Activated CD4-positive, alpha-beta T cell treated with anti-CD3 and anti-CD28 coated beads, Interleukin-2, amount 50 U/mL, for 16 hours (primary cell): ENCODE measurements around the gene HILPDA.

Source experiments
- DNase-seq: peaks from one replicate; pipeline ENCODE4 v3.0.0-alpha.2; 2020

The HILPDA gene, protein sequence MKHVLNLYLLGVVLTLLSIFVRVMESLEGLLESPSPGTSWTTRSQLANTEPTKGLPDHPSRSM

DNA sequence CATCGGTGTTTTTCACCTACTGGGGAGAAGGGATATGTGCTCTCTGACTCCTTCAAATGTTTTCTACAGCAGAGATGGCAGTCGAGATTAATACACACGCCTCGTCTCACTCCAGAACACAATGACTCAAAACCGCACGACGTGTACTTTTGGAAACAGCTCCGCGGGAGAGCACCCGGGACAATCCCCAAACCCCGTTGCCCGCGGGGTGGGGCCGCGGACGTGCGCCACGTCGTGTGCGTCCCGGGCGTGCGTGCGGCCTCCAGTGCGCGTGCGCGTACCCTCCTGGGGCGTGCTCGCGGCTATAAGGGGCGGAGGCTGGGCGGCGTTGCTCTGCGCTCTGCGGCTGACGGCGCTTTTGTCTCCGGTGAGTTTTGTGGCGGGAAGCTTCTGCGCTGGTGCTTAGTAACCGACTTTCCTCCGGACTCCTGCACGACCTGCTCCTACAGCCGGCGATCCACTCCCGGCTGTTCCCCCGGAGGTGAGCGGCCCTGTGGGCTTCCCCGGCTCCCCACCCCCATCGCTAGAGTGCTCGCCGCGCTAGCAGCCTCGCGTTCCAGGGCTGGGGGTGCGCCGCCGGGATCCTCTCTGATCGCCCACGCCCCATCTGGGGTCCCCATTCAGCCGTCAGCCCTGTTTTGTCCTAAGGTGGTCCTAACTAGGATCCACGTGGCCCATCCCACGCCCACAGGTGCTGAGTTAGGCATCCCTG lies at the start of gene HILPDA:
TSS of gene HILPDA (plus strand) at position 336 of the 712 bp plus-strand sequence. CDS start 1,391 bp downstream, outside the sequence.
- peak; percentile 96 for DNase-seq

DNA sequence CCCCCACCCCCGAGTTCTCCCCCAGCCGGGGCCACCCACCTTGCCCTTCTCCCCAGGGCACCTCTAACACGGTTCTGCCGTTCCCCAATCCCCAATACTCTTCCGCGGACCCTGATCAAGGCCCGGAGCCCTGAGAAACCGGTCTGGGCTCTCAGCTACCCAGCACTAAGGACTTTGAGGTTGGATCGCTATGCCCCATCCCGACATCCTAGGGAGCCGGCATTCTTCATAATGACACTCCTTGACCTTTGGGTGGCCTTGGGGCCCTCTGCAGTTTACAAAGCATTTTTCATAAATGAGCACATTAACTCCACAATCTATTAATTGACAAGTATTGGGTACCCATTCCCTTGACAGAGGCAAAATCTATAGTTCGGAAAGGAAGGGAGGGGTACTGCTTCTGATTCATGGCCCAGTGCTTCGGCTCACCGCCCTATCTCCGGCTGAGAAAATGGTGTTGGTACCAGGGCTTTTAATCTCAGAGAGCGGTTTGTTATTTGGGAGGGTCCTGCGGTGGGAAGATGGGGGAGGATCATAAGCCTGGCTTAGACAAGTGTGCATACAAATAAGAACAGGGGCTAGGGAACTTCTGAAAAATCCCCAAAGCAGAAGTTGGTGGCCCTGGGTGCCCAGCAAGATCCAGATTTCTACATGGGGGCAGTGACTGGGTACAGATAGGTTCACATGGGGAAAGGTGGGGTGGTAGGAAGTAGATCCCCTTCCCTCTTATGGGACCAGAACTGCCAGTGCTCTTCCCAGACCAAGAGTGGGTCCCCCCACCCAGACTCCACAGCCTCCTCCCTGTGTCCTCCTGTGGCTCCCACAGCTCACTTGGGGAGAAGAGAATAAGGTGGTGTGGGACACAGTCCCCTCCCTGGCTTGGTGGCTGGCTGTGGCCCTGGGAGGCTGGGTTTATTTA lies 49.1 kb upstream of the HILPDA start:
- DNase-seq = no peak

DNA sequence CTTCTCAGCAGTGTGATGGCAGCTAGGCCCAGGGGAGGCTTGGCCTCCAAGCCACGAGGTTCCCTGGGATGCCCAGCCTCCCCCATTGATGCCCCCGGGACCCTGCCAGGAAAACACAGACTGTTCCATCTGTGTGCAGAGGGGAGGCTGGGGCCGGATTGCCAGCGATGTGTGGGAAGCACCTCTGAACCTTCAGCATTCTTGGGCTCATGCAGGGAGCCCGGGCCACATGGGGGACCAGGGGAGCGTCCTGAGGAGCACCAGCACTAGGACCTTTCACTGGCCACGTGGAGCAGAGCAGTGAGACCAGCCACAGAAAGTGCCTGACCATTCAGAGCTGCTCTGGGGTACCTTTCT lies 48.5 kb upstream of the HILPDA start:
- no peak for DNase-seq

DNA sequence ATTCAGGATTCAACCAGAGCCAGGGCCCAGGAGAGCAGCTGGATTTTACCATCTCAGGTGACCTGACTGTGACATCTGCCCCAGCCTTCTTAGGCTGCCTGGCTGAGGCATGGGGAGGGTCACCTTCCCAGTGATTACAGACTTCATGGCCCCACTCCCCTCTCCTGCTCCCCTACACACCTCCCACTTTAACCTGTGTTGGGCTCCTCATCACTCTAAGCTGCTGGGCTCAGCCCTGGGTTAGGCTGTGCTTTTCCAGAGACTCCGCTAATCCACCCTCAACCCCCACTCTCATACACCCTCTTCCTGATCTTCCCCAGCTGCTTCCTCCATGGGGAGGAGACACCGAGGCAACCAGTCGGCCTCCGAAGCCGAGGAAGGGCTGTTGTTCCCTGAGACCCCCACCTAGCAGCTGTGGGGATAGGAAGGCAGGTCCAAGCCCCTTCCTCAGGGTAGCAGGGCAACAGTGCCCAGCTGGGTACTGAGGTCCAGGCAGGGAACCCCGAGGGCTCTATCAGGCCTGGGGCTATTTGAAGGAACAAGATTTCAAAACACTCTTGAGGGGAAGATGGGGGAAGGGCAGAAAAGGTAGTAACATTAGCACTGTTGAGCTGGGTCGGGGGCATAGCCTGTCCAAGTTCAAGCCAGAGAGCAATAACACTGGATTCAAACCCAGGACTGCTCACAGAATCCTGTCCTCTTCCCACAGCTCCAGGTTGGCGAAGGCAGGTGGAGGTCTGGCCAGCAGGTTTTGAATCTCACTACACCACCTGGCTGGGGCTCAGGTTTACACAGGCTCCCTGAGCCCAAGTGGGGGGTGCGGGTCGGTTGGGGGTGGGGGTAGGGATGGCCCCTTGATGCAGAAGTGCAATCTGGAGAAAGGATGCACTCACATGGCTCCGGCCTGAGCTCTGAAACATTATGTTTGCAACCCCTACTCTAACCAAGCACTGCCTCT lies 47.6 kb upstream of the HILPDA start:
- no peak for DNase-seq

DNA sequence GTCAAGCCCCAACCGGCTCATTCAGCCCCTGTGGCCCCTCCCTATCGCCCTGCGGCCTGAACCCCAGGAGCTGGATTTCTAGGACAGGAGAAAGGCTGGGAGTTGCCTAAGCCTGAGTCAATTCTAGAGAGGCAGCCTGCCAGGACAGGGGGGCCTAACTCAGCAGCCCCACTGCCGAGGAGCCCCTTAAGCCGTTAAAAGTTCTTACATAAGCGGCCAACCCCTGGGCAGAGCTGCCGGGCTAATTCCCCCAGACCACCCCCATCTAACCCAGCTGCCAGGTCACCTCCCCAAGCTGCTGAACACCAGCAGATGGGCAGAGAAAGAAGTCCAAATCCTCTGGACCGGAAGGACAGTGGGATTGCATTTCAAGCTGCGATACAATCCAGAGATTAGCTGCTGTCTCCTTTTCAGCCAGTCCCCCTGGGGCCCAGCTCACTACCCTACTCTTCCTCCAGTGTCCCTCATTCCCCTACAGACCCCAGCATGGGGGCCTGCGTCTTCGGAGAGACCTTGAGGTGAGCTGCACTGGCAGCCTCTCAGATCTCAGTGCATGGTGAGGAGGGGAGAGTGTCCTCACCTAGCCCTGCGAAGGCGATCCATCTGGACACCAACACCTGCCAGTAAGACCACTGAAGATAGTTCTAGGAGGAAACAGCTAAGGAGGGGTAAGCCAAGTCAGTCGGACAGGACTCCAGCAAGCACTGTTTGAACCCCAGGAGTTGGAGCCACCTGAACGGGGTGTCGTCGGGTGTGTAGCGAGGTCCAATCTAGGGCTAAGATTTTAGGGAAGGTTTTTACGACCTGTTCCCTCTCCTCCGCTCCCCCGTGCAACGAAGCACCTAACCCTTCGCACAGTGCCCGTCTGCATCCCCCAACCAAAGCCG lies 46.7 kb upstream of the HILPDA start:
- DNase-seq = no peak

DNA sequence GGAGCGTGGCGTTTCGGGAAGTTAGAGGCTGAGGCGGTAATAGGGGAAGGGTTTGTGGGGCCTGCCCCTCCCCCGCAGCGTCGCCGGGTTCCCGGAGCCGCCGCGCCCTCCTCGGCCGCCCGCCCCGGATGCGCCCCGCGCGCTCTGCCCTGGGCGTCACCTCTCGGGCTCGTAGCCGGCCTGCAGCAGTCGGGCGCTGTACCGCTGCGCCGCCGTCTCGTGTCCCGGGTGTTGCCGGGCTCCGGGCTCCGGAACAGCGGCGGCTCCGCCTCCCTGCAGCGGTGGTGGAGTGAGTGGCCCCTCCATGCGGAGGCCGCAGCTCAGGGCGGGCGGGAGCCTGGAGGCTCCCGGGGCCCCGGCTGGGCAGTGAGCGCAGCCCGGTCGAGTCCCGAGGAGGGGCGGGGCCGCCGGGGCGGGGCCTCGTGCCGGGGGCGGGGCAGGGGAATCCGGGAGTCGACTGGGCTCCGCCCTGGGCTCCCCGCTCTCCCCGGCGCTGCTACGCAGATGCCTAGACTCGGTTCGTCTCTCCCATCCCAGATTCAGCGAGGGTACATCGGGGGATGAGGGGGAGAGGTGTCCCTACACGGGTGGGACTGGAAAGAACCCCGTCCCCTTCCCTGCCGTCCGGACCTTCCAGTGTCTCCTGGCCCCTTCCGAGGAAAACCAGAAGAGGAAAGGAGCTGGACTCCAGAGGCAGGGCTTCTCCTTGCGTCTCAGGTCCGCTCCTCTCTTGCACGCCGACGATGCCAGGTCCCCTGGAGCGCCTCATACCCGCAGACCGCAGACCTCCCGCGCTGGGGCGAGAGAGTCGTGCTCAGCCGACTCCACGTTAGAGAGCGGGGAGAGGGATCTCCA lies 45.9 kb upstream of the HILPDA start, which contains the start of gene IMPDH1:
TSS of gene IMPDH1 (minus strand) at position 387 of the 855 bp plus-strand sequence. CDS start at position 306, 81 bp downstream.
- peak; percentile 83 for DNase-seq

DNA sequence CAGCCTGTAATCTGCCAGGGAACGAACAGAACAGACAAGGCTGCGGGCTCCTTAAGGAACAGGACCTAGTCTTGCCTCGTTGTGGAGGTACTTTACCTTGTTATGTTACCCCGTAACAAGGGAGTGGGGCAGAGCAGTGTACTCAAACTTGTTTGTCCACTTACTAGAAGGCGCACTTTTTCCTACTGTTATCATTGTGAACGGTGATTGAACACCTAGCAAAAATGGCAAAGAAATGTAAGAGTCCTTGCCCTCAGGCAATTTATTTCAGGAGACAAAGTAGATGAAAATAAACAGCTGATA lies 45.3 kb upstream of the HILPDA start:
- no peak for DNase-seq

DNA sequence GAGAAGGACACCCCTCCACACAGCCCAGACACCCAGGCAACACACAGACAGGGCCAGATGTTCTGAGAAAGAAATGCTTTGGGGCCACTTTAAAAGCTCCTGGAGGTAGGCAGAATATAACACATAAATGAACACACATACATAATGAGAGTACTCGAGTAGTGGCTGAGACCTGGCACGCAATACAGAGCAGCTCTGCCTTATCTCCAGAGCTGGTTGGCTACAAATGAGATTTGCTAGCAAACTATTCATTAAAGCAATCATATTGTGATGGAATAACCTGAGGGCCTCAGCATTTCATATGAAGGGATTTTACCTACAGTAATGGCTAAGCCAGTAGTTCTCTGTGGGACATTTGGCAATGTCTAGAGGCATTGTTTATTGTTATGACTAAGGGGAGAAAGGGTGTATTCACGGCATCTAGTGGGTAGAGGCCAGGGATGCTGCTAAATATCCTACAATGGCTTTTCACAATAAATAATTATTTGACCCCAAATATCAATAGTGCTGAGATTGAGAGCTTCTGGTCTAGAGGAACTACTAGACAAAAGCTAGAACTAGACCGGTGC lies 40.4 kb upstream of the HILPDA start:
- DNase-seq = no peak

DNA sequence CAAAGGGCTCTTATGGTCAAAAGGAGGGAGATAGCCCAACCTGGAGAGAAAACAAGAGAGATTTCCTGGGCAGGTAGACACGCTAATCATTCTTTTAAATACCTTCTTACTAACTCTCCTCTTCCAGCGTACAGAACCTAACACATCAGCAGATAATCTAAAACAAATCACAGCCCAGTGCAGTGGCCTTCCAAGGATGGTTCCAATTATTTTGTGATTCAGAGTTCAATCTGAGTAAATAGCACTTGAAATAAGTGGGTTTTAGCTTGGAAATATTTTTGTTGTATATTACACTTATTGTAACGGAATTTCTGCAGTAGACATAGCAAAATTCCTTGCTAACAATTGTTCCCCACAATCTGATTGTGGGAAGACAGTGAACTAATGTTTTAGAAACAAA lies 38.6 kb upstream of the HILPDA start:
- no peak for DNase-seq

DNA sequence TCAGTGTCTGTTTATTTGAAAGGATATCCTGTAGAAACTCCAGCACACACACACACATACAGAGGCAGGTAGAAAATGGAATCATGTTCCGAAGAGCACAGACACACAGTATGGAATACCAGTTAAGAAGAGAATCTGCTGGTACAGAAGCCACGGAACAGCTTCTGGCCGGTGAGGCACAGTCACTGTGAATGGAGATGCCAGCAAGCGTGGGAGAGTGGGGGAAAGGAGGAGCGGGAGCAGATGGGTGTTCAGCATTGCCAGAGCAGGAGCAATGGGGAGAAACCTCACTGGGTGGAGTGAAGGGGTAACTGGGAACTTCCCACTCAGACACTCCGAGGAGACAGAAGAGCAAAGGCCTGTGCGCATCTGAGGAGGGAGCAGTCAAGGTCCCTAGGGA lies 36.4 kb upstream of the HILPDA start:
- DNase-seq = no peak

DNA sequence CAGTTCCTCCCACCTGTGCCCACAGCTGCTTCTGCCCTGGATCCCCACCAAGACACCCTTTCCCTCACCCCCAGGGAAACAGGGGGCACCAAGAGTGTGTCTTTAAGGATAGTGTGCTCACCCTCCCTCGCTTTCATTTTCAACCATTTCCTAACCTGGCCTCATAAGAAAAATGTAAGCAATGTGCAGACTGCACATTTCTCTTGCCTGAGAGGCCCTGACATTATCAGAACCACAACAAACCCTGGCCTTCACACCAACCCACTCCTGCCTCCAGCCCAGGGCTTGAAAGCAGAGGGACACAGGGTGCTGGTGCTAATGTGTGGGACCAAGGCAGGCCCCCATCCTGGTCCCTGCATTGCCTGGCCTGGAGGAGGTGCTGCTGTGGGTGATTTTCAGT lies 34.9 kb upstream of the HILPDA start:
- no peak for DNase-seq

DNA sequence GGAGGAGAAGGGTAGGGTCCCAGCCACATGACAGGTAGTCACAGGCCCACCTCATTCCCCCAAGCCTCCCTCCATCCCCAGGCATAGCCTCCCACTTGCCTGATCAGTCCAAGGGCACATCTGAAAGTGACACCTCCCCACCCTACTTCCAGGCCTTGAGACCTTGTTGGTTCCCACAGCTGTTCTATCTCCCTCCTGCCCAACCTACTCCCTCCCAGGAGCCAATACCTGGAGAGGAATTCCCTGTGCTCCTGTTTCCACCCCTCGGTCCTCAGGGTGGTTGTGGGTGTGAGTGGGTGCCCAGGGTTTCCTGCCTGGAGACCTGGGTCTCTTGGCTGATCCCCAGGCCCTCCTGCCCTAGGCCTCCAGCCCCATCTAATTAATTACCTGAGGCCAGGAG lies 34.3 kb upstream of the HILPDA start:
- DNase-seq = no peak

DNA sequence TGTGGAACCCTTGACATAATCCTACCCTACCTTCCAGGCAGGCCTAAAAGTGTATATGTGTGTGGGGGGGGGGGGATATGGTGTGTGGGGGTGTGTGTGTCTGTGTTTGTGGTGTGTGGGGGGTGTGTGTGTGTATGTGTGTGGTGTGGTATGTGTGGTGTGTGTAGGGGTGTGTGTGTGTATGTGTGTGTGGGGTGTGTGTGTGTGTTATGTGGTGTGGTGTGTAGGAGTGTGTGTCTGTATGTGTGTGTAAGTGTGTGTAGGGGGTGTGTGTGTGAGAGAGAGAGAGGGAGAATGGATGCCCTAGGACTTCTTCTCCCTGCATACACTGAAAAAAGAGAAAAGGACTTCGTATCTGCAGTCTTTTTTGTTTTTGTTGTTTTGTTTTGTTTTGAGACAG lies 33.6 kb upstream of the HILPDA start:
- no peak for DNase-seq

DNA sequence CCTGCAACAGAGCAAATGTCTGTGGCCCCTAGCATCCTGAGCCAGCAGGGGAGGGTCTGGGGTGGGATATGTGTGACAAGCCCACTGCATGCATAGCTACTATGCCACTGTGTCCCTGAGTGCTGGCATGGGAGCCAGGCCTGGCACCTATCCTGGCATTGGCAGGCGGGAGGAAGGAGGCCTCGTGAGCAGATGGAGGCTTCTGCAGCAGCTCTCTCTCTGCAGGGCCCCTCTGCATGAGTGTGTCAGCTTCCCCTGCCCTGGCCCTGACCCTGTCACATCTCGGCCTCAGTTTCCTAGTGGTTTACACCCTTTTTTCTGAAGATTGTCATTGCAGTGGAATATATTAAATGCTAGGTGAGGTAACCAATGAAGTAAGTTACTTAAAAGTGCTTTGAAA lies 32.8 kb upstream of the HILPDA start:
- DNase-seq = no peak

DNA sequence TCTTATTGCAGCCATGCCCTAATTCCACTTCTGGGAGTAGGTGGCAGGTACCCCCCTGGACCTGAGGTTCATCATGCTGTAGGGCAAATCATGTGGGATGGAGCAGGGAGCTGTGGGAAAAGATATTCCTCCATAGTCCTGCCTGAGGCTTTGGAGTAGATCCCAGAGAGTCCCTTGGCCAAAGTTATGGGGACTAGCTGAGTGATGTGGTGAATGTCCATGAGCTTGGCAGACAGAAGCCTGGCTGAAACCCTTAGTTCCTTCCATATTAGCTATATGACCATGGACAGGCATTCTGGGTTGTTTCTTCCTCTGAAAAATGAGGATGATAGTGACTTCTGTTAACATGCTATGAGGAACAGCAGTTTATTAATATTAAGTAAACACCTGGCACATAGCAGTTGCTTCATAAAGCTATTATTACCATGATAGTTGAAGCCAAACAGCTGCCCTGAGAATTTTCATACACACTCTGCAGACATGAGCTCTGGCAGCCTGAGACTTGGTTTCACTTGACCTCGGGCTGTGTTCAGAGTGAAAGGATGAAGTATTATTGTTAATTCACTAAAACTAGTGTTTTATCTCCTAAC lies 30.9 kb upstream of the HILPDA start:
- no peak for DNase-seq

DNA sequence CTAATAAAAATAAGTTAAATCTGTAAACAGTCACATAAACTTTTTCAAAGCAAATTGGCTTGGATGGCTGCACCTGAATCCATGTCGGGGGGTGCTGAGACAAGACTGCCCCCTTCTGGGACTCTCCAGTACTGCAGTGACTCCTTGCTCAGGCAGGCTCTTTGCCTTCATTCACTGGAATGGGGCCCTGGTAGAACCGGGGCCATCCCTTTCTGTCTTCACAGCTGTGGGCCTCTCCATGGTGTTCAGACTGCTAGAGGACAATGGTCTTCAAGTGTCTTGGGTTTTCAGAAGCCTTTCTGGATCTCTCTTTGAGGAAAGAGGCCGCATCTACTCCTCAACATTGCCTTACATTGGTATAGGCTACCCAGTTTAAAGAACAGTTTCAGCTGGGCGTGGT lies 29.8 kb upstream of the HILPDA start:
- peak; percentile 76 for DNase-seq

DNA sequence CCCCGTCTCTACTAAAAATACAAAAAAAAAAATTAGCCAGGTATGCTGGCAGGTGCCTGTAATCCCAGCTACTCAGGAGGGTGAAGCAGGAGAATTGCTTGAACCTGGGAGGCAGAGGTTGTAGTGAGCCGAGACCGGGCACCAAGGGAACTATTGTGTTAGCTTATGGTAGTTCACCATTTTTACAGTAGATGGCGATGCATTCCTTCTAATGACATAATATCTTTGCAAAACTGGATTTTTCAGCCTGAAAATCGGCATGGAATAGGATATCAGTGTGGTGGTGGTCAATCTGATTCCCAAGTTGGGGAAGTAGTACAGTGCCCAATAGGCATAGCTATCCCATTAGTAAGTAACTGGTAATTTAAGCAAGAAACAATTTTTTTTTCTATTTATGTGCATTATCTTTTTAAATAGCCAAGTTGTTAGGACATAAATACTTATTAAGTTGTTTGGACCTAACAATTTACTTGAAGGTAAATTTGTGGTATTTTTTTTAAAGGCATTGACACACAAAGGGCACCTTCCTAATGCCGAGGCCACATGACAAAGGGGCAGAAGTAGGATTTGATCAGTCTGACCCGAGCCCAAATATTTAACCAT lies 28.3 kb upstream of the HILPDA start:
- peak; percentile 60 for DNase-seq

DNA sequence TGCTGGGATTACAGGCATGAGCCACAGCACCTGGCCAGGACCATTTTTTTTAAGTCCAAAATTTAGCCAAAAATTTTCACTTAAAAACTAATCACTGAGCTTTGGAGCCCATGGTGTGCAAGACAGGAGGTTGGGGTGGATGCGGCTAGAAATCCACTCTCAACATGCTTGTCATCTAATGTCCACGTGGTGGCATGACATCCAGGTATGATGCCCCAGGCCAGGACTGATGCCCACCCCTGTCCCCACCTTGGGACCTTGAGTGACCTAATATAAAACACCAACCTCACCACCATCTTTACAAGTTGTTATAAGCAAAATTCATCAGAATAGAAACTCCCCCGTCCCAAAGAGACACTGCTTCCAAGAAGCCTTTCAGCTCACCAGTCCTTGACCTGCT lies 25.5 kb upstream of the HILPDA start:
- DNase-seq = no peak

DNA sequence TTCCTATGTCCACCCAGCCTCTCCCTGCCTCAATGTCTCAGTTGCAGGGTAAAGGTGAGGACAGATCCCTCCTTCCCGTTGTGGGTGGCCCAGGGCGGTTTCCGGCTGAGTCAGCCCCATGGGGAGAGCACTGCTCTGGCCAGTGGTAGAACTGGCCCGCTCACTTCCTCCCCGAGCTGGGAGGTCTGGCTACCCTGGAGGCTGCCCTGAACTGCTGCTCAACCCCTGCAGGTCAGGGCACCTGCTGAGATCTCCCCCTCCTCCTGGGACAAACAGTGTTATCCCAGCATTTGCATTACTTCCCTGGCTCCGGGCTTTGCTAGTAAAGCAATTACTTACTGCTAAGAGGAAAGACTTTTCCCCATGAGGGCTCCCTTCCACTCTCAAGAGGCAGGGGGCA lies 24.5 kb upstream of the HILPDA start:
- DNase-seq = no peak

DNA sequence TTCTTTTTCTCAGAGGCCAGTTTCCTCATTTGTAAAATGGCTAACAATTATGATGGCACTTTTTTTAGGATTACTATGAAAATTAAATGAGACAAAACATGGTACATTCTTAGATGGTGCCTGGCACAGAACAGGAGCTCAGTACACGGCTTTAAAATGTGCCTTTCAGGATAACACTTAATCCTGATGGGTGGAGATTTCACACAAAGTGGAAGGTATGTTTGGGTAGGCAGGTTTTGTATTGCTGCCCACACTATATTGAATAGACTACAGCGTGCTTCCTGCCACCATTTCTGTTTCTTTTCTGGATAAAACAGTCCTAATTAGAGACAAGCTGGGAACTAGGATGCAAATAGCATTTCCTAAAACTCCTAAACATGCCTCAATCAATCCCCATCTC lies 23.9 kb upstream of the HILPDA start:
- no peak for DNase-seq
